B cell (primary cell): ENCODE measurements around the gene PTGER2. TPM values are rescaled to one million over a fixed set of nuclear protein-coding genes. Genes with fewer than 3 reads are reported as not detected.
A peak's percentile ranks its signal among the peaks of the same experiment; 100 is the strongest.

ENCODE experiments used
- ATAC-seq: fragments of 200-7000 bp; cut with Tn5 transposase; one replicate; pipeline ENCODE4 v1.10.0; 2021; ENCODE audit warnings: low read depth, mild to moderate bottlenecking, moderate number of reproducible peaks, moderate library complexity
- CTCF ChIA-PET: fragments of 350-600 bp; sonication (Branson Sonifier 250); formaldehyde crosslinking; loops from one replicate; lab custom pipeline; 2021; ENCODE audit warnings: antibody characterized with exemption, inconsistent platforms; lab: Charles Lee
- POLR2A ChIA-PET: fragments of 350-600 bp; sonication (Branson Sonifier 250); formaldehyde crosslinking; loops from one replicate; lab custom pipeline; 2021; ENCODE audit warnings: antibody characterized with exemption; lab: Charles Lee
- DNase-seq: peaks from one replicate; pipeline ENCODE4 v3.0.0; 2013
- H2AFZ ChIP-seq: 2 replicates; pipeline ENCODE4 v1.6.1; 2012; ENCODE audit warnings: mild to moderate bottlenecking, low read depth, low read length; ENCODE audit not compliant: insufficient read depth, poor library complexity, severe bottlenecking
- H3K27ac ChIP-seq, 2 donors: 1 replicate in 1 of 2; 2 replicates in 1 of 2; pipeline ENCODE4 v1.5.1; 2012 to 2013; ENCODE audit warnings: low read length in 2 of 2, mild to moderate bottlenecking in 2 of 2, moderate library complexity in 1 of 2
- H3K27me3 ChIP-seq, 4 experiments: fragments of 200-600 bp in 1 of 4; sonication (generic) in 1 of 4; replicated peaks in 1 of 4; 1 replicate in 2 of 4; 2 replicates in 2 of 4; pipeline versions ENCODE4 v1.6.1 to v1.7.0; 2013 to 2016; ENCODE audit warnings: low read length in 3 of 4, mild to moderate bottlenecking in 2 of 4, mixed read lengths in 1 of 4, moderate library complexity in 1 of 4; ENCODE audit not compliant: insufficient read depth in 4 of 4, control insufficient read depth in 3 of 4; ENCODE audit errors: control extremely low read depth in 1 of 4
- H3K36me3 ChIP-seq, 2 experiments: replicated peaks in 1 of 2; 1 replicate in 1 of 2; 2 replicates in 1 of 2; pipeline versions ENCODE4 v1.6.1 to v1.7.1; 2013; ENCODE audit warnings: low read length in 1 of 2; ENCODE audit not compliant: insufficient read depth in 2 of 2, control insufficient read depth in 1 of 2; ENCODE audit errors: control extremely low read depth in 1 of 2, extremely low read depth in 1 of 2
- H3K4me1 ChIP-seq, 2 donors: fragments of 200-600 bp in 1 of 2; sonication (generic) in 1 of 2; 1 replicate in 1 of 2; 2 replicates in 1 of 2; pipeline versions ENCODE4 v1.5.1 to v1.6.1; 2013 to 2017; ENCODE audit warnings: low read length in 2 of 2; ENCODE audit not compliant: control insufficient read depth in 2 of 2, insufficient read depth in 2 of 2
- H3K4me2 ChIP-seq: replicated peaks from 2 replicates; pipeline ENCODE3; 2012; ENCODE audit warnings: mild to moderate bottlenecking, low read depth, low read length; ENCODE audit not compliant: poor library complexity, severe bottlenecking
- H3K4me3 ChIP-seq, 5 experiments: fragments of 200-600 bp in 1 of 5; sonication (generic) in 1 of 5; 1 replicate in 3 of 5; 2 replicates in 2 of 5; pipeline versions ENCODE4 v1.5.1 to v1.7.0; 2011 to 2016; ENCODE audit warnings: low read length in 4 of 5, mild to moderate bottlenecking in 4 of 5, low read depth in 2 of 5, control low read depth in 1 of 5, moderate library complexity in 1 of 5; ENCODE audit not compliant: insufficient read depth in 1 of 5; ENCODE audit errors: control extremely low read depth in 1 of 5, extremely low read depth in 1 of 5
- H3K79me2 ChIP-seq: fragments of 200-600 bp; sonication (generic); one replicate; pipeline ENCODE4 v1.6.0; 2016; ENCODE audit warnings: low read length; ENCODE audit not compliant: control insufficient read depth, insufficient read depth
- H3K9ac ChIP-seq: fragments of 200-600 bp; sonication (generic); 2 replicates; pipeline ENCODE4 v1.6.1; 2017; ENCODE audit warnings: mild to moderate bottlenecking, low read length, moderate library complexity
- H3K9me3 ChIP-seq, 3 donors: one replicate each; pipeline versions ENCODE4 v1.6.1 to v1.7.1; 2013; ENCODE audit warnings: low read length in 2 of 3; ENCODE audit not compliant: control insufficient read depth in 2 of 3, insufficient read depth in 1 of 3; ENCODE audit errors: control extremely low read depth in 1 of 3
- H4K20me1 ChIP-seq: 2 replicates; pipeline ENCODE4 v1.6.0; 2012; ENCODE audit warnings: mild to moderate bottlenecking, low read length; ENCODE audit not compliant: insufficient read depth, control insufficient read depth, poor library complexity, severe bottlenecking
- H3K27ac Mint-ChIP-seq: one replicate; pipeline ENCODE4 v1.8.0; 2021; ENCODE audit warnings: mixed read lengths
- H3K27me3 Mint-ChIP-seq: one replicate; pipeline ENCODE4 v1.8.0; 2021; ENCODE audit warnings: mixed read lengths
- H3K4me1 Mint-ChIP-seq: one replicate; pipeline ENCODE4 v1.8.0; 2021; ENCODE audit warnings: mixed read lengths
- H3K4me3 Mint-ChIP-seq: one replicate; pipeline ENCODE4 v1.8.0; 2021; ENCODE audit warnings: mixed read lengths
- H3K9me3 Mint-ChIP-seq: one replicate; pipeline ENCODE4 v1.8.0; 2022; ENCODE audit warnings: mixed read lengths; ENCODE audit not compliant: insufficient read depth
- EZH2 ChIP-seq: IDR thresholded peaks from 2 replicates; pipeline ENCODE4 v1.6.1; 2012; ENCODE audit warnings: borderline replicate concordance, low read depth, mild to moderate bottlenecking, moderate library complexity, low read length; ENCODE audit not compliant: insufficient read depth, poor library complexity, severe bottlenecking
- WGBS: methylation state at CpG from one replicate; pipeline ENCODE4 v1.1.5; 2013; ENCODE audit warnings: missing lambda C conversion rate; ENCODE audit not compliant: insufficient coverage; 5-methylcytosine and 5-hydroxymethylcytosine counted together
- intact Hi-C: fragments of 100-400 bp; cut with micrococcal nuclease; formaldehyde crosslinking; loops from one replicate; pipeline ENCODE4 v1.10.0; 2022
- polyA plus RNA-seq: library from polyadenylated mRNA; depleted of rRNA; stranded (reverse); fragments of >200 nt; gene quantifications from 2 replicates; pipeline ENCODE4 v1.2.3, GENCODE V29; 2012
- total RNA-seq, 2 donors: library from RNA; stranded (reverse); fragments of 120-200 nt in 1 of 2; gene quantifications; 1 replicate in 1 of 2; 2 replicates in 1 of 2; pipeline versions ENCODE4 v1.2.3 to v1.2.4, GENCODE V29; 2013 to 2022
- TF ChIP-seq, protein P1 (sequence below): fragments of 200-600 bp; IDR thresholded peaks from one replicate; pipeline ENCODE4 v1.8.0; 2022; ENCODE audit warnings: antibody characterized with exemption, mild to moderate bottlenecking

The PTGER2 gene
- total and polyA plus RNA-seq, 2 donors (not counting 1 experiment from before 2014, with no cell fraction given): 0.32 to 0.92 TPM

DNA sequence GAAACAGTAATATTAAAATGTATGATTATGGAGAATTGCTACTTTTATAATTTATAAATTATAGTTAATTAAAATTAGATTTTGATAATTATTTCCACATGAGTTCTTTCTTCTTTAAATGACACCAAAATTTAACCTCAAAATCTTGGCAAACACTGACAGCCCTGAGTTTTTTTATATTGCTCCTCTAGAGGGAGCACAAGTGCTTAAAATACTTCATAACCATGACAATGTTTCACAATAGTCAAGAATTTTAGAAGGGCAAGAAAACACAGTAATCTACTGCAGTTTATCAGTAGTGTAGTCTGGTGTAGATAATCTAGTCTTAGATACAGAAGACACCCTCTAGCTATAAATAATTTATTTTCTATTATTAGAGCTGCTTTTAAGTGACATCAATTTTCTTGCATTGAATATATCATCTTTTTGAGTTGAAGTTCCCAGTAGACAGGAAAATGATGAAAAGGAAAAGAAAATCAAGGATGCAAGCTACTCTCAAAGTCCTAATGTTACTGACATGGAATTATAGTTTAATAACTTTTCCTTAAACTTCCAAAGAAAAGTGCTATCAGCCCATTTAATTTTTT, 14.3 kb upstream of the PTGER2 start:
- Histone ChIP-seq H3K4me2 (no peak overlapping the region), H3K27ac (no peak overlapping the region), H3K4me1 (no peaks in the 10 kb centered on the region), H3K79me2 (no peaks in the 10 kb centered on the region), H4K20me1 (no peaks in the 10 kb centered on the region), H3K4me3 (no peak overlapping the region), H3K9me3 (no peaks in the 10 kb centered on the region), H3K27me3 (no peaks in the 10 kb centered on the region), H3K36me3 (no peaks in the 10 kb centered on the region), H2AFZ (no peak overlapping the region), H3K9ac (no peak overlapping the region)
- CTCF ChIA-PET: interaction anchor here (0.7 to 3.3 kb wide), 20 partner anchors 9 to 1004 kb away, joined by 3 to 15 read pairs (median 4); no protein-coding TSS in a partner anchor
- Mint-ChIP-seq H3K4me3 (no peak overlapping the region), H3K4me1 (no peaks in the 10 kb centered on the region), H3K9me3 (no peaks in the 10 kb centered on the region), H3K27me3 (peaks cover 19% of the 10 kb centered on the region), H3K27ac (no peak overlapping the region)
- DNase-seq: peak; percentile 60
- POLR2A ChIA-PET: no interaction called here
- ATAC-seq: peak; percentile 28
- TF ChIP-seq EZH2: no peak
- TF ChIP-seq, protein P1, sequence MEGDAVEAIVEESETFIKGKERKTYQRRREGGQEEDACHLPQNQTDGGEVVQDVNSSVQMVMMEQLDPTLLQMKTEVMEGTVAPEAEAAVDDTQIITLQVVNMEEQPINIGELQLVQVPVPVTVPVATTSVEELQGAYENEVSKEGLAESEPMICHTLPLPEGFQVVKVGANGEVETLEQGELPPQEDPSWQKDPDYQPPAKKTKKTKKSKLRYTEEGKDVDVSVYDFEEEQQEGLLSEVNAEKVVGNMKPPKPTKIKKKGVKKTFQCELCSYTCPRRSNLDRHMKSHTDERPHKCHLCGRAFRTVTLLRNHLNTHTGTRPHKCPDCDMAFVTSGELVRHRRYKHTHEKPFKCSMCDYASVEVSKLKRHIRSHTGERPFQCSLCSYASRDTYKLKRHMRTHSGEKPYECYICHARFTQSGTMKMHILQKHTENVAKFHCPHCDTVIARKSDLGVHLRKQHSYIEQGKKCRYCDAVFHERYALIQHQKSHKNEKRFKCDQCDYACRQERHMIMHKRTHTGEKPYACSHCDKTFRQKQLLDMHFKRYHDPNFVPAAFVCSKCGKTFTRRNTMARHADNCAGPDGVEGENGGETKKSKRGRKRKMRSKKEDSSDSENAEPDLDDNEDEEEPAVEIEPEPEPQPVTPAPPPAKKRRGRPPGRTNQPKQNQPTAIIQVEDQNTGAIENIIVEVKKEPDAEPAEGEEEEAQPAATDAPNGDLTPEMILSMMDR: peak; percentile 89
- intact Hi-C loops: loop anchor here (1.0 to 5.0 kb wide), 2 partner anchors 174 to 253 kb away; partner anchors contain the start of genes GPR137C and TXNDC16

DNA sequence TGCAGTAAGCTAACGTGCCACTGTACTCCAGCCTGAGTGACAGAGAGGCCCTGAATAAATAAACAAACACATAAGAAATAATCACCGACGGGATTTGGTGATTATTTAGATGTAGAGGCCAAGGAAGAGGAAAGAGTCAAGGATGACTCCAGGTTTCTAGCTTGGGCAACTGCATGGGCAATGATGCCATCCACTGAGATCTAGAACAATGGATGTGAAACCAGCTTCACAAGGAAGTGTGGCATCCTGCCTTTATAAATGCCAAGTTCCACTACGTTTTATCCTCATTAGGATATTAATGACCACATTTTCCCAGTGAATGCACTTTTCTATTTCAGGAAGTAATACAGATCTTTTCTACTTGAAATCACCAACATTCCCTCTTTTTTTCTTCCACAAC, 10.9 kb upstream of the PTGER2 start:
- no peaks in the 10 kb centered on the region for H3K79me2 ChIP-seq
- no peak for DNase-seq
- H3K4me1 ChIP-seq: no peaks in the 10 kb centered on the region
- H3K9me3 Mint-ChIP-seq: no peaks in the 10 kb centered on the region
- H3K27ac ChIP-seq: no peak overlapping the region
- ChIA-PET POLR2A (no interaction called here), CTCF (no interaction called here)
- H3K9me3 ChIP-seq: no peaks in the 10 kb centered on the region
- no peak overlapping the region for H2AFZ ChIP-seq
- no peak overlapping the region for H3K9ac ChIP-seq
- H3K27me3 ChIP-seq: no peaks in the 10 kb centered on the region
- H3K4me3 ChIP-seq: no peak overlapping the region
- H4K20me1 ChIP-seq: no peaks in the 10 kb centered on the region
- no peaks in the 10 kb centered on the region for H3K4me1 Mint-ChIP-seq
- no peak overlapping the region for H3K4me2 ChIP-seq
- H3K4me3 Mint-ChIP-seq: no peak overlapping the region
- WGBS: 61% methylated on average over 2 of the region's 4 CpGs
- ATAC-seq: no peak
- TF ChIP-seq EZH2: no peak
- TF ChIP-seq, protein P1: no peak
- H3K27ac Mint-ChIP-seq: no peak overlapping the region
- intact Hi-C loops: no loop called here
- H3K27me3 Mint-ChIP-seq: peaks cover 19% of the 10 kb centered on the region
- no peaks in the 10 kb centered on the region for H3K36me3 ChIP-seq
